GM12878 (cell line): Measurements from ENCODE around the gene MRPL28. TPM values are rescaled to one million over a fixed set of nuclear protein-coding genes. Genes with fewer than 3 reads are reported as not detected.

Source experiments
- ATAC-seq: fragments of 200-7000 bp; cut with Tn5 transposase; 3 replicates; pipeline ENCODE4 v1.9.1; 2020; ENCODE audit warnings: mild to moderate bottlenecking, moderate library complexity
- BruUV-seq: library from RNA; stranded (reverse); fragments of 400-500 nt; replicated peaks from 2 replicates; lab custom pipeline; 2021; lab: Mats Ljungman, UMichigan
- CTCF ChIA-PET: fragments of 300-600 bp; sonication (Branson Sonifier 250); formaldehyde crosslinking; extraction: SDS; loops from one replicate; lab custom pipeline; 2021; ENCODE audit warnings: inconsistent platforms; lab: Yijun Ruan, JAX
- POLR2A ChIA-PET: fragments of 350-600 bp; formaldehyde crosslinking; extraction: SDS; loops from one replicate; lab custom pipeline; 2021; ENCODE audit warnings: inconsistent platforms; lab: Charles Lee
- RAD21 ChIA-PET: fragments of 300-600 bp; sonication (Branson Sonifier 250); formaldehyde crosslinking; loops from one replicate; lab custom pipeline; 2023; ENCODE audit warnings: antibody characterized with exemption; ENCODE audit not compliant: unreplicated experiment; lab: Charles Lee
- SMC1A ChIA-PET: fragments of 300-600 bp; sonication (Branson Sonifier 250); formaldehyde crosslinking; loops from one replicate; lab custom pipeline; 2023; ENCODE audit not compliant: unreplicated experiment, uncharacterized antibody; lab: Charles Lee
- DNase-seq: peaks from one replicate; pipeline ENCODE4 v3.0.0-alpha.2; 2011; ENCODE audit warnings: low read depth, low spot score
- FAIRE-seq: peaks from 3 replicates; lab custom pipeline; 2011; peaks lifted over from hg19 to GRCh38; lab: Jason Lieb, UNC
- H2AFZ ChIP-seq: 2 replicates; pipeline ENCODE4 v1.6.0; 2011; ENCODE audit warnings: low read depth, low read length, control low read depth; ENCODE audit not compliant: control insufficient read depth
- H3K27ac ChIP-seq: 2 replicates; pipeline ENCODE4 v1.5.1; 2011; ENCODE audit warnings: control low read depth; ENCODE audit not compliant: control insufficient read depth, insufficient read depth
- H3K27me3 ChIP-seq, 2 experiments: replicated peaks in 1 of 2; 2 replicates each; pipeline versions ENCODE4 v1.6.0 to v1.6.1; 2011; ENCODE audit warnings: low read length in 1 of 2; ENCODE audit not compliant: control insufficient read depth in 2 of 2, insufficient read depth in 2 of 2
- H3K36me3 ChIP-seq, 2 experiments: 2 replicates each; pipeline ENCODE4 v1.5.1; 2011; ENCODE audit warnings: low read length in 1 of 2; ENCODE audit not compliant: control insufficient read depth in 2 of 2, insufficient read depth in 2 of 2
- H3K4me1 ChIP-seq: 2 replicates; pipeline ENCODE4 v1.6.1; 2011; ENCODE audit warnings: mild to moderate bottlenecking, low read length, moderate library complexity, mixed read lengths; ENCODE audit not compliant: control insufficient read depth, insufficient read depth
- H3K4me2 ChIP-seq: 2 replicates; pipeline ENCODE4 v1.6.0; 2011; ENCODE audit warnings: control low read depth; ENCODE audit not compliant: control insufficient read depth, insufficient read depth
- H3K4me3 ChIP-seq: fragments of 200-600 bp; sonication (generic); 2 replicates; pipeline ENCODE4 v1.5.1; 2016
- H3K79me2 ChIP-seq: 2 replicates; pipeline ENCODE4 v1.6.0; 2011; ENCODE audit warnings: low read length; ENCODE audit not compliant: control insufficient read depth, insufficient read depth
- H3K9ac ChIP-seq: 2 replicates; pipeline ENCODE4 v1.8.0; 2011; ENCODE audit warnings: low read length, control low read depth, mixed read lengths; ENCODE audit not compliant: control insufficient read depth, insufficient read depth
- H3K9me3 ChIP-seq: replicated peaks from 3 replicates; pipeline ENCODE4 v1.5.1; 2011; ENCODE audit warnings: mild to moderate bottlenecking, low read length; ENCODE audit not compliant: control insufficient read depth, insufficient read depth
- H4K20me1 ChIP-seq: 2 replicates; pipeline ENCODE4 v1.6.0; 2011; ENCODE audit not compliant: control insufficient read depth, insufficient read depth
- CBFB ChIP-seq: IDR thresholded peaks from 2 replicates; pipeline ENCODE4 v1.6.1; 2016; ENCODE audit warnings: antibody characterized with exemption, low read depth
- ESRRA ChIP-seq: IDR thresholded peaks from 2 replicates; pipeline ENCODE4 v1.6.1; 2012; ENCODE audit warnings: mild to moderate bottlenecking, low read length, improper control_type of control experiment
- FOXM1 ChIP-seq: IDR thresholded peaks from 2 replicates; pipeline ENCODE4 v1.6.1; 2012; ENCODE audit warnings: low read depth, mild to moderate bottlenecking, inconsistent platforms, low read length, moderate library complexity
- GATAD2B ChIP-seq: fragments of 450-650 bp; conservative IDR thresholded peaks from 2 replicates; pipeline ENCODE4 v1.6.1; 2017; ENCODE audit warnings: low read depth, mild to moderate bottlenecking, moderate library complexity
- MTA2 ChIP-seq: fragments of 450-650 bp; IDR thresholded peaks from 2 replicates; pipeline ENCODE4 v1.6.1; 2016; ENCODE audit warnings: low read depth, mild to moderate bottlenecking, moderate library complexity
- POLR2AphosphoS2 ChIP-seq: IDR thresholded peaks from 2 replicates; pipeline ENCODE4 v1.6.1; 2011; ENCODE audit warnings: low read depth, mild to moderate bottlenecking, low read length, improper control_type of control experiment, moderate library complexity
- RAD21 ChIP-seq: IDR thresholded peaks from 2 replicates; pipeline ENCODE4 v1.6.1; 2011; ENCODE audit warnings: mild to moderate bottlenecking, low read depth, low read length, moderate library complexity; ENCODE audit not compliant: insufficient read depth
- SIN3A ChIP-seq: IDR thresholded peaks from 2 replicates; pipeline ENCODE4 v1.6.1; 2012; ENCODE audit warnings: low read depth, low read length, improper control_type of control experiment
- SPI1 ChIP-seq: IDR thresholded peaks from 2 replicates; pipeline ENCODE4 v1.6.1; 2011; ENCODE audit warnings: low read depth, mild to moderate bottlenecking, low read length, moderate library complexity, borderline replicate concordance; ENCODE audit not compliant: insufficient read depth
- SREBF2 ChIP-seq: IDR thresholded peaks from 2 replicates; pipeline ENCODE4 v1.6.1; 2012; ENCODE audit warnings: mild to moderate bottlenecking, low read length
- STAT3 ChIP-seq: IDR thresholded peaks from 2 replicates; pipeline ENCODE4 v1.6.1; 2011; ENCODE audit warnings: low read depth, low read length, improper control_type of control experiment
- SUZ12 ChIP-seq: fragments of 200-600 bp; sonication (generic); IDR thresholded peaks from one replicate; pipeline ENCODE4 v1.6.1; 2018; ENCODE audit warnings: antibody characterized with exemption, mild to moderate bottlenecking; ENCODE audit not compliant: unreplicated experiment
- TBL1XR1 ChIP-seq: IDR thresholded peaks from 2 replicates; pipeline ENCODE4 v1.6.1; 2012; ENCODE audit warnings: low read depth, low read length, improper control_type of control experiment
- TCF3 ChIP-seq: IDR thresholded peaks from 2 replicates; pipeline ENCODE4 v1.6.1; 2012; ENCODE audit warnings: low read depth, mild to moderate bottlenecking, low read length, borderline replicate concordance; ENCODE audit not compliant: insufficient read depth
- ZNF274 ChIP-seq: IDR thresholded peaks from one replicate; pipeline ENCODE4 v1.8.0; 2011; ENCODE audit not compliant: insufficient read length, insufficient read depth
- ZSCAN29 ChIP-seq: fragments of 450-650 bp; IDR thresholded peaks from 2 replicates; pipeline ENCODE4 v1.6.1; 2017; ENCODE audit warnings: mild to moderate bottlenecking, moderate library complexity
- WGBS: methylation state at CpG from one replicate; pipeline ENCODE4 v1.1.6; 2016; ENCODE audit warnings: low lambda C conversion rate; ENCODE audit not compliant: insufficient replicate concordance, insufficient coverage; ENCODE audit errors: missing lambda C conversion rate; 5-methylcytosine and 5-hydroxymethylcytosine counted together
- in situ Hi-C: fragments of 300-500 bp; cut with MboI; formaldehyde crosslinking; loops from 9 replicates; pipeline ENCODE4 v1.14.3; 2018; ENCODE audit warnings: mixed read lengths
- intact Hi-C: fragments of 100-400 bp; cut with micrococcal nuclease; formaldehyde crosslinking; loops from one replicate; pipeline ENCODE4 v1.14.2; 2022; ENCODE audit not compliant: unreplicated experiment
- polyA plus RNA-seq, 11 experiments: library from polyadenylated mRNA; depleted of rRNA in 4 of 11; unstranded in 6 of 11; stranded (reverse) in 5 of 11; fragments of >200 nt; fragmentation: Nextera tagmentation in 4 of 11; fragmentation: Illumina TruSeq in 1 of 11; extraction: Ambion mirVana in 4 of 11; extraction: Trizol in 1 of 11; gene quantifications; 1 replicate in 1 of 11; 2 replicates in 10 of 11; pipeline versions ENCODE4 v1.2.1 to v1.2.3, GENCODE V29; 2011 to 2016; ENCODE audit warnings: inconsistent platforms in 2 of 11, missing spikeins in 2 of 11, low read depth in 1 of 11
- total RNA-seq, 4 experiments: library from RNA; depleted of rRNA in 3 of 4; stranded (reverse); fragments of >200 nt in 3 of 4; fragmentation: Illumina TruSeq in 1 of 4; extraction: Trizol in 1 of 4; gene quantifications; 2 replicates each; pipeline versions ENCODE4 v1.2.1 to v1.2.3, GENCODE V29; 2013 to 2021
- TF ChIP-seq, protein P1 (sequence below): IDR thresholded peaks from 2 replicates; pipeline ENCODE4 v1.6.1; 2011; ENCODE audit warnings: mild to moderate bottlenecking, low read depth, low read length, moderate library complexity; ENCODE audit not compliant: insufficient replicate concordance
- TF ChIP-seq, protein P2 (sequence below): IDR thresholded peaks from 2 replicates; pipeline ENCODE4 v1.6.1; 2012; ENCODE audit warnings: mild to moderate bottlenecking, low read depth, low read length
- TF ChIP-seq, protein P3 (sequence below): fragments of 450-650 bp; IDR thresholded peaks from 2 replicates; pipeline ENCODE4 v1.6.1; 2018; ENCODE audit warnings: borderline replicate concordance, mild to moderate bottlenecking; ENCODE audit not compliant: partially characterized antibody

MRPL28 gene
- total and polyA plus RNA-seq, 10 of the 15 experiments (the other 5 are each of a cell fraction or from before 2014, with no cell fraction given), result 1.6 to 185 (median 110) TPM

DNA sequence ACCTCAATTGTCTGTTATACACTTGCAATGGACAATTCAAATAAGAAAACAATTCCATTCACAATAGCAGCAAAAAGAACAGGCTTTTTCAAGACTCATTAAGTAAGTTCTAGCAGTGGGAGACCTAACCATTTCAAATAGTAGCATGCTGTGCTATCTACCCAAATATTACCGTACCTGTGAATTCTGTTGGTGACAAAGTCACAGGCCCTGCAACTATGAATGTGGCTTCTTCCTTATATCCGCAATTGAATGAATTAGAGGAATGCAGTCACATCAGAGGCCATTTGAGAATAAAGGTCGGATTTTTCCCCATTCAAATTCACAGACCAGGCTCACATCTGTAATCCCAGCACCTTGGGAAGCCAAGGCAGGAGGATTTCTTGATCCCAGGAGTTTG, 25.9 kb upstream of the MRPL28 start:
- H3K27ac ChIP-seq, result no peak overlapping the region
- TF ChIP-seq SPI1 (no peak), GATAD2B (no peak), RAD21 (no peak), SREBF2 (no peak), MTA2 (no peak), POLR2AphosphoS2 (no peak), SUZ12 (no peak), TBL1XR1 (no peak), STAT3 (no peak), ZSCAN29 (no peak), ESRRA (no peak), FOXM1 (no peak), ZNF274 (no peak), TCF3 (no peak), SIN3A (no peak), CBFB (no peak)
- TF ChIP-seq, protein P1, sequence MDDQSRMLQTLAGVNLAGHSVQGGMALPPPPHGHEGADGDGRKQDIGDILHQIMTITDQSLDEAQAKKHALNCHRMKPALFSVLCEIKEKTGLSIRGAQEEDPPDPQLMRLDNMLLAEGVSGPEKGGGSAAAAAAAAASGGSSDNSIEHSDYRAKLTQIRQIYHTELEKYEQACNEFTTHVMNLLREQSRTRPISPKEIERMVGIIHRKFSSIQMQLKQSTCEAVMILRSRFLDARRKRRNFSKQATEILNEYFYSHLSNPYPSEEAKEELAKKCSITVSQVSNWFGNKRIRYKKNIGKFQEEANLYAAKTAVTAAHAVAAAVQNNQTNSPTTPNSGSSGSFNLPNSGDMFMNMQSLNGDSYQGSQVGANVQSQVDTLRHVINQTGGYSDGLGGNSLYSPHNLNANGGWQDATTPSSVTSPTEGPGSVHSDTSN, result no peak
- TF ChIP-seq, protein P2, sequence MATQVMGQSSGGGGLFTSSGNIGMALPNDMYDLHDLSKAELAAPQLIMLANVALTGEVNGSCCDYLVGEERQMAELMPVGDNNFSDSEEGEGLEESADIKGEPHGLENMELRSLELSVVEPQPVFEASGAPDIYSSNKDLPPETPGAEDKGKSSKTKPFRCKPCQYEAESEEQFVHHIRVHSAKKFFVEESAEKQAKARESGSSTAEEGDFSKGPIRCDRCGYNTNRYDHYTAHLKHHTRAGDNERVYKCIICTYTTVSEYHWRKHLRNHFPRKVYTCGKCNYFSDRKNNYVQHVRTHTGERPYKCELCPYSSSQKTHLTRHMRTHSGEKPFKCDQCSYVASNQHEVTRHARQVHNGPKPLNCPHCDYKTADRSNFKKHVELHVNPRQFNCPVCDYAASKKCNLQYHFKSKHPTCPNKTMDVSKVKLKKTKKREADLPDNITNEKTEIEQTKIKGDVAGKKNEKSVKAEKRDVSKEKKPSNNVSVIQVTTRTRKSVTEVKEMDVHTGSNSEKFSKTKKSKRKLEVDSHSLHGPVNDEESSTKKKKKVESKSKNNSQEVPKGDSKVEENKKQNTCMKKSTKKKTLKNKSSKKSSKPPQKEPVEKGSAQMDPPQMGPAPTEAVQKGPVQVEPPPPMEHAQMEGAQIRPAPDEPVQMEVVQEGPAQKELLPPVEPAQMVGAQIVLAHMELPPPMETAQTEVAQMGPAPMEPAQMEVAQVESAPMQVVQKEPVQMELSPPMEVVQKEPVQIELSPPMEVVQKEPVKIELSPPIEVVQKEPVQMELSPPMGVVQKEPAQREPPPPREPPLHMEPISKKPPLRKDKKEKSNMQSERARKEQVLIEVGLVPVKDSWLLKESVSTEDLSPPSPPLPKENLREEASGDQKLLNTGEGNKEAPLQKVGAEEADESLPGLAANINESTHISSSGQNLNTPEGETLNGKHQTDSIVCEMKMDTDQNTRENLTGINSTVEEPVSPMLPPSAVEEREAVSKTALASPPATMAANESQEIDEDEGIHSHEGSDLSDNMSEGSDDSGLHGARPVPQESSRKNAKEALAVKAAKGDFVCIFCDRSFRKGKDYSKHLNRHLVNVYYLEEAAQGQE, result no peak
- TF ChIP-seq, protein P3, sequence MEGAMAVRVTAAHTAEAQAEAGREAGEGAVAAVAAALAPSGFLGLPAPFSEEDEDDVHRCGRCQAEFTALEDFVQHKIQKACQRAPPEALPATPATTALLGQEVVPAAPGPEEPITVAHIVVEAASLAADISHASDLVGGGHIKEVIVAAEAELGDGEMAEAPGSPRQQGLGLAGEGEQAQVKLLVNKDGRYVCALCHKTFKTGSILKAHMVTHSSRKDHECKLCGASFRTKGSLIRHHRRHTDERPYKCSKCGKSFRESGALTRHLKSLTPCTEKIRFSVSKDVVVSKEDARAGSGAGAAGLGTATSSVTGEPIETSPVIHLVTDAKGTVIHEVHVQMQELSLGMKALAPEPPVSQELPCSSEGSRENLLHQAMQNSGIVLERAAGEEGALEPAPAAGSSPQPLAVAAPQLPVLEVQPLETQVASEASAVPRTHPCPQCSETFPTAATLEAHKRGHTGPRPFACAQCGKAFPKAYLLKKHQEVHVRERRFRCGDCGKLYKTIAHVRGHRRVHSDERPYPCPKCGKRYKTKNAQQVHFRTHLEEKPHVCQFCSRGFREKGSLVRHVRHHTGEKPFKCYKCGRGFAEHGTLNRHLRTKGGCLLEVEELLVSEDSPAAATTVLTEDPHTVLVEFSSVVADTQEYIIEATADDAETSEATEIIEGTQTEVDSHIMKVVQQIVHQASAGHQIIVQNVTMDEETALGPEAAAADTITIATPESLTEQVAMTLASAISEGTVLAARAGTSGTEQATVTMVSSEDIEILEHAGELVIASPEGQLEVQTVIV, result no peak
- TF ChIP-seq, all 136 proteins: peak for 0
- H3K36me3 ChIP-seq, result no peaks in the 10 kb centered on the region
- no peak for FAIRE-seq
- ChIA-PET RAD21 (no interaction called here), POLR2A (interaction anchor here (0.6 to 2.0 kb wide), 2 partner anchors 14 to 26 kb away, joined by 4 to 5 read pairs; partner anchors contain the start of gene MRPL28), SMC1A (no interaction called here), CTCF (no interaction called here)
- intact Hi-C loops, result loop anchor here (10.0 kb wide), 2 partner anchors 99 to 269 kb away; partner anchors contain the start of gene RHOT2
- no peaks in the 10 kb centered on the region for H4K20me1 ChIP-seq
- no peak overlapping the region for H3K9ac ChIP-seq
- WGBS, result 64% methylated on average over 3 of the region's 3 CpGs
- in situ Hi-C loops, result loop anchor here (10.0 kb wide), 1 partner anchor 269 kb away; the partner anchor contains the start of gene RHOT2
- H3K4me2 ChIP-seq, result peak overlapping the region; percentile 82
- no peaks in the 10 kb centered on the region; the same call in 2 of the 3 replicates for H3K9me3 ChIP-seq
- no peak for ATAC-seq
- peak overlapping the region; percentile 54; the same call in 1 of the 2 replicates for H3K4me3 ChIP-seq
- no TSS peak for BruUV-seq
- no peak for DNase-seq
- no peaks in the 10 kb centered on the region for H3K27me3 ChIP-seq
- peaks cover 14% of the 10 kb centered on the region; the same call in 1 of the 2 replicates for H3K4me1 ChIP-seq
- H3K79me2 ChIP-seq, result peaks cover 2% of the 10 kb centered on the region; the same call in 1 of the 2 replicates
- H2AFZ ChIP-seq, result peak overlapping the region; percentile 71
